HepG2 (cell line): ENCODE measurements around the gene PEPD. TPM values are rescaled to one million over a fixed set of nuclear protein-coding genes. Genes with fewer than 3 reads are reported as not detected.

ENCODE experiments used
- CC2D1A ChIP-seq: sonication (generic); formaldehyde crosslinking; IDR thresholded peaks from 2 replicates; pipeline ENCODE4 v1.8.1; 2023; ENCODE audit warnings: mild to moderate bottlenecking, missing genetic modification reagents
- GPN1 ChIP-seq: sonication (generic); formaldehyde crosslinking; IDR thresholded peaks from 2 replicates; pipeline ENCODE4 v1.5.1; 2020; ENCODE audit warnings: missing genetic modification reagents, borderline replicate concordance
- HCFC1 ChIP-seq: fragments of 150-350 bp; IDR thresholded peaks from 2 replicates; pipeline ENCODE4 v1.6.1; 2014; ENCODE audit warnings: low read depth, low read length
- KDM5A ChIP-seq: fragments of 200-600 bp; sonication (generic); IDR thresholded peaks from 2 replicates; pipeline ENCODE4 v1.7.0; 2018; ENCODE audit warnings: antibody characterized with exemption, mild to moderate bottlenecking, low read length, borderline replicate concordance
- NCOA1 ChIP-seq: sonication (generic); formaldehyde crosslinking; IDR thresholded peaks from 2 replicates; pipeline ENCODE4 v1.9.0; 2021; ENCODE audit warnings: missing genetic modification reagents
- TEAD2 ChIP-seq: sonication (generic); formaldehyde crosslinking; IDR thresholded peaks from 2 replicates; pipeline ENCODE4 v1.9.0; 2021; ENCODE audit warnings: missing genetic modification reagents
- ZNF20 ChIP-seq: sonication (generic); formaldehyde crosslinking; IDR thresholded peaks from 2 replicates; pipeline ENCODE4 v1.4.0; 2020; ENCODE audit warnings: mild to moderate bottlenecking, moderate library complexity, missing genetic modification reagents
- ZNF234 ChIP-seq: sonication (generic); formaldehyde crosslinking; conservative IDR thresholded peaks from 2 replicates; pipeline ENCODE4 v1.5.1; 2020; ENCODE audit warnings: mild to moderate bottlenecking, missing genetic modification reagents
- ZNF3 ChIP-seq: IDR thresholded peaks from 2 replicates; pipeline ENCODE4 v1.7.0; 2017; ENCODE audit warnings: inconsistent platforms
- ZNF33A ChIP-seq: sonication (generic); formaldehyde crosslinking; IDR thresholded peaks from 2 replicates; pipeline ENCODE4 v1.5.1; 2020; ENCODE audit warnings: missing genetic modification reagents, mild to moderate bottlenecking, moderate library complexity, borderline replicate concordance
- ZNF792 ChIP-seq: IDR thresholded peaks from 2 replicates; pipeline ENCODE4 v1.6.1; 2016
- ZSCAN20 ChIP-seq: sonication (generic); formaldehyde crosslinking; IDR thresholded peaks from 2 replicates; pipeline ENCODE4 v1.4.0; 2020; ENCODE audit warnings: missing genetic modification reagents, mild to moderate bottlenecking, borderline replicate concordance
- polyA plus RNA-seq, 8 experiments: library from polyadenylated mRNA; depleted of rRNA in 3 of 8; stranded (reverse) in 7 of 8; unstranded in 1 of 8; fragments of >200 nt; fragmentation: Illumina TruSeq in 4 of 8; extraction: Trizol in 4 of 8; gene quantifications; 2 replicates each; pipeline versions ENCODE4 v1.2.1 to v1.2.3, GENCODE V29; 2011 to 2016; ENCODE audit warnings: low read depth in 4 of 8, missing spikeins in 1 of 8, mixed read lengths in 1 of 8; ENCODE audit not compliant: insufficient read depth in 1 of 8
- total RNA-seq, 5 experiments: library from RNA; depleted of rRNA; stranded (reverse); fragments of >200 nt; fragmentation: Illumina TruSeq; extraction: Trizol; gene quantifications; 2 replicates each; pipeline ENCODE4 v1.2.3, GENCODE V29; 2016; ENCODE audit warnings: low read depth in 1 of 5
- TF ChIP-seq, protein P1 (sequence below): sonication (generic); formaldehyde crosslinking; IDR thresholded peaks from 2 replicates; pipeline ENCODE4 v1.8.1; 2023; ENCODE audit warnings: missing genetic modification reagents, inconsistent platforms, borderline replicate concordance
- TF ChIP-seq, protein P2 (sequence below): sonication (generic); formaldehyde crosslinking; IDR thresholded peaks from 2 replicates; pipeline ENCODE4 v1.4.0; 2020; ENCODE audit warnings: mild to moderate bottlenecking, missing genetic modification reagents
- TF ChIP-seq, protein P3 (sequence below): sonication (generic); formaldehyde crosslinking; IDR thresholded peaks from 2 replicates; pipeline ENCODE4 v1.8.0; 2023; ENCODE audit warnings: mild to moderate bottlenecking, missing genetic modification reagents

PEPD gene
- total and polyA plus RNA-seq, 2 of the 13 experiments (the other 11 are each of a cell fraction or from before 2014, with no cell fraction given): 60.7 to 75.1 TPM

DNA sequence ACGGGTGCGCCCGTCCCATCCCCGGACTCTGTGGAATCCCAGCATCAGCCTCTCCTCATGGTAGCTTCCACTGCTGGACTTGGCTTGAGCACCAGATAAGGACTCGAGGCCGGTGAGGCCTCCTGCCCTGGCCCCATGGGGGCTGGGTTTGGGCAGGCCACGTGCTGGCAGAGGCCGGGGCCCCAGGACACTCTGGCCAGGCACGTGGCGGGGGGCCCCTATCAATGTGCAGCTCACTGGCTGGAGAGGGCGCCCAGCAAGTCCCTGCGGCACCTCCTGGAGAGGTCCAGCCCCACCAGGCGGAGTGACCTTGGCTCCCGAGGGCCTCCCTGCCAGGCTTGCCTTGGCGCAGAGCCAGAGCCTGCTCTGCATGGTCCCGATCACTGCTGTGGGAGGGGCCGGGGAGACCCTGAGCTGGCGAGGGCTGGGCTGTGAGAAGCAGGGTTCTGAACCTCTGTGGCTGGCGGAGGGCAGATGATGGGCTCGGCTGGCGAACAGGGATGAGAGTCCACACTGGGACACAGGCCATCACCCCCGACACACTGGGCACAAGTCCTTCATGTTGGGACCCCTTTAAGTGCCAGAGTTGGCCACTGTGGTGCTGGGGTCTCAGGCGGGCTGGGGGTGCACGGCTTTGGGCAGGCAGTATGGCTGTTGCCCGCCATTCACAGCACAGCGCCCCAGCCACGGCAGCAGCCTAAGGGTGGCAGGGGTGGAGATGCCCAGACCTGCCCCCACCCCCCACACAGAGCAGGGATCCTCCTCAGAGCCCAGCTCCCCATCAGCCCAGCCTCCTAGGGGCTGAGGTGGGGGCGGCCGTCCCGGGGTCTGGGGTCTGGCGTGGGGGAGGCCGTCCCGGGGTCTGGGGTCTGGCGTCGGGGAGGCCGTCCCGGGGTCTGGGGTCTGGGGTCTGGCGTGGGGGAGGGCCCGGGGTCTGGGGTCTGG lies 129.0 kb downstream of the PEPD start (continued):
- TF ChIP-seq, protein P1, sequence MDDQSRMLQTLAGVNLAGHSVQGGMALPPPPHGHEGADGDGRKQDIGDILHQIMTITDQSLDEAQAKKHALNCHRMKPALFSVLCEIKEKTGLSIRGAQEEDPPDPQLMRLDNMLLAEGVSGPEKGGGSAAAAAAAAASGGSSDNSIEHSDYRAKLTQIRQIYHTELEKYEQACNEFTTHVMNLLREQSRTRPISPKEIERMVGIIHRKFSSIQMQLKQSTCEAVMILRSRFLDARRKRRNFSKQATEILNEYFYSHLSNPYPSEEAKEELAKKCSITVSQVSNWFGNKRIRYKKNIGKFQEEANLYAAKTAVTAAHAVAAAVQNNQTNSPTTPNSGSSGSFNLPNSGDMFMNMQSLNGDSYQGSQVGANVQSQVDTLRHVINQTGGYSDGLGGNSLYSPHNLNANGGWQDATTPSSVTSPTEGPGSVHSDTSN (CRISPR knock-in tag): peak; percentile 98
- TF ChIP-seq ZNF792 (CRISPR knock-in tag): peak; percentile 95; the same call in 1 of the 2 replicates
- peak; percentile 96 for TF ChIP-seq TEAD2 (CRISPR knock-in tag)
- TF ChIP-seq, protein P2, sequence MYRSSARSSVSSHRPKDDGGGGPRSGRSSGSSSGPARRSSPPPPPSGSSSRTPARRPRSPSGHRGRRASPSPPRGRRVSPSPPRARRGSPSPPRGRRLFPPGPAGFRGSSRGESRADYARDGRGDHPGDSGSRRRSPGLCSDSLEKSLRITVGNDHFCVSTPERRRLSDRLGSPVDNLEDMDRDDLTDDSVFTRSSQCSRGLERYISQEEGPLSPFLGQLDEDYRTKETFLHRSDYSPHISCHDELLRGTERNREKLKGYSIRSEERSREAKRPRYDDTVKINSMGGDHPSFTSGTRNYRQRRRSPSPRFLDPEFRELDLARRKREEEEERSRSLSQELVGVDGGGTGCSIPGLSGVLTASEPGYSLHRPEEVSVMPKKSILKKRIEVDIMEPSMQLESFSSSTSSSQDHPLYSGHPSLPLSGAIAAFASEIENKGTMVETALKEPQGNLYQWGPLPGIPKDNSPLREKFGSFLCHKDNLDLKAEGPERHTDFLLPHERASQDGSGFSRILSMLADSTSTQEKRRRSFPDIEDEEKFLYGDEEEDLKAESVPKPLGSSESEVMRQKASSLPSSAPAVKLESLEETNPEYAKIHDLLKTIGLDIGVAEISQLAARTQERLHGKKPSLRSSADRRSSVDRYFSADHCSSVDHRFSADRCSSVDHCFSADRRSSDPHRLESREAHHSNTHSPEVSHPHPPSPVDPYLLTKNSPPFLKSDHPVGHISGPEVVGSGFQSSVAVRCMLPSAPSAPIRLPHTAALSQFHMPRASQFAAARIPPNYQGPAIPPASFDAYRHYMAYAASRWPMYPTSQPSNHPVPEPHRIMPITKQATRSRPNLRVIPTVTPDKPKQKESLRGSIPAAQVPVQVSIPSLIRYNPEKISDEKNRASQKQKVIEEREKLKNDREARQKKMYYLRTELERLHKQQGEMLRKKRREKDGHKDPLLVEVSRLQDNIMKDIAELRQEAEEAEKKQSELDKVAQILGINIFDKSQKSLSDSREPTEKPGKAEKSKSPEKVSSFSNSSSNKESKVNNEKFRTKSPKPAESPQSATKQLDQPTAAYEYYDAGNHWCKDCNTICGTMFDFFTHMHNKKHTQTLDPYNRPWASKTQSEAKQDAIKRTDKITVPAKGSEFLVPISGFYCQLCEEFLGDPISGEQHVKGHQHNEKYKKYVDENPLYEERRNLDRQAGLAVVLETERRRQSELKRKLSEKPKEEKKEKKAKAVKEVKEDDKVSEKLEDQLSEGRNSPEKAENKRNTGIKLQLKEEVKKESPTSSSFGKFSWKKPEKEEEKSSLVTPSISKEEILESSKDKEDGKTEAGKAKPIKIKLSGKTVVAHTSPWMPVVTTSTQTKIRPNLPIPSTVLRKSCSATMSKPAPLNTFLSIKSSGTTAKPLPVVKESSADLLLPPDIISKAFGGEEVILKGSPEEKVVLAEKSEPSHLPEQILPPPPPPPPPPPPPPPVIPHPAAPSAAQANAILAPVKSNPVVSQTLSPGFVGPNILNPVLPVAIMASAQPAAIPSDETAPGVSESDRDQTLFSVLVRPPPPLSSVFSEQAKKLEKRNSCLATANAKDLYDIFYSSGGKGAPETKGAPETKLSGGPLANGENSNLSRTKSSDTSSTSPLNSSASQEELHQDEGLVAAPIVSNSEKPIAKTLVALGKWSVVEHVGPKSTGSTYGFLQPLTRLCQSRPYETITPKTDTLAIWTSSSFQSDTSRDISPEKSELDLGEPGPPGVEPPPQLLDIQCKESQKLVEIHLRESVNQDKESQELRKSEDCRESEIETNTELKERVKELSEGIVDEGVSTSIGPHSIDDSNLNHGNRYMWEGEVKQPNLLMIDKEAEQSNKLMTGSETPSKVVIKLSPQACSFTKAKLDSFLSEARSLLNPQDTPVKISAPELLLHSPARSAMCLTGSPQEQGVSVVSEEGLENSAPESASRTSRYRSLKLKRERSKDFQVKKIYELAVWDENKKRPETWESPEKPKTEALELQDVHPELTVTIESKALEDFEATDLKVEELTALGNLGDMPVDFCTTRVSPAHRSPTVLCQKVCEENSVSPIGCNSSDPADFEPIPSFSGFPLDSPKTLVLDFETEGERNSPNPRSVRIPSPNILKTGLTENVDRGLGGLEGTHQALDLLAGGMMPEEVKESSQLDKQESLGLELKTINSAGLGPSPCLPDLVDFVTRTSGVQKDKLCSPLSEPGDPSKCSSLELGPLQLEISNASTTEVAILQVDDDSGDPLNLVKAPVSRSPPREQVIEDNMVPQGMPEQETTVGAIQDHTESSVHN: peak; percentile 97
- TF ChIP-seq ZNF33A (CRISPR knock-in tag): 0 out of 2 replicates have a peak, but pooled peaks have one; percentile 56
- peak; percentile 90 for TF ChIP-seq GPN1 (CRISPR knock-in tag)
- TF ChIP-seq KDM5A: no peak
- peak; percentile 100 for TF ChIP-seq NCOA1
- TF ChIP-seq, protein P3, sequence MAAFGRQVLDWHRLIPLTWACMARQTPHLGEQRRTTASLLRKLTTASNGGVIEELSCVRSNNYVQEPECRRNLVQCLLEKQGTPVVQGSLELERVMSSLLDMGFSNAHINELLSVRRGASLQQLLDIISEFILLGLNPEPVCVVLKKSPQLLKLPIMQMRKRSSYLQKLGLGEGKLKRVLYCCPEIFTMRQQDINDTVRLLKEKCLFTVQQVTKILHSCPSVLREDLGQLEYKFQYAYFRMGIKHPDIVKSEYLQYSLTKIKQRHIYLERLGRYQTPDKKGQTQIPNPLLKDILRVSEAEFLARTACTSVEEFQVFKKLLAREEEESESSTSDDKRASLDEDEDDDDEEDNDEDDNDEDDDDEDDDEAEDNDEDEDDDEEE (CRISPR knock-in tag): peak; percentile 87; the same call in 1 of the 2 replicates
- peak; percentile 99 for TF ChIP-seq ZSCAN20 (CRISPR knock-in tag)
- TF ChIP-seq ZNF234 (CRISPR knock-in tag): peak; percentile 100
- peak; percentile 92 for TF ChIP-seq ZNF20
- TF ChIP-seq CC2D1A (CRISPR knock-in tag): peak; percentile 99
- no peak for TF ChIP-seq HCFC1
- peak; percentile 83 for TF ChIP-seq ZNF3 (CRISPR knock-in tag)
